Activated B cell treated with CpG ODN at 0.5 μM for 24 hours (primary cell): ENCODE measurements around the gene GCNT1. TPM values are rescaled to one million over a fixed set of nuclear protein-coding genes. Genes with fewer than 3 reads are reported as not detected.
"Not testable (repeated sequence)": the region's sequence is repeated elsewhere in the genome, so short reads cannot be mapped to it uniquely, and the experiment has no call there.

ENCODE experiments used
- ATAC-seq: fragments of 200-7000 bp; cut with Tn5 transposase; one replicate; pipeline ENCODE4 v1.10.0; 2021; ENCODE audit warnings: low read depth, mild to moderate bottlenecking, moderate library complexity
- CTCF ChIA-PET: fragments of 350-600 bp; sonication (Branson Sonifier 250); formaldehyde crosslinking; loops from one replicate; lab custom pipeline; 2021; ENCODE audit warnings: antibody characterized with exemption; lab: Charles Lee
- POLR2A ChIA-PET: fragments of 350-600 bp; sonication (Branson Sonifier 250); formaldehyde crosslinking; loops from one replicate; lab custom pipeline; 2021; ENCODE audit warnings: antibody characterized with exemption; lab: Charles Lee
- DNase-seq: peaks from one replicate; pipeline ENCODE4 v3.0.0; 2022
- H3K27ac Mint-ChIP-seq: one replicate; pipeline ENCODE4 v1.8.0; 2020; ENCODE audit warnings: mixed read lengths
- H3K27me3 Mint-ChIP-seq: one replicate; pipeline ENCODE4 v1.8.0; 2021; ENCODE audit warnings: mixed read lengths
- H3K36me3 Mint-ChIP-seq: one replicate; pipeline ENCODE4 v1.8.0; 2021; ENCODE audit warnings: low read depth, mixed read lengths
- H3K4me1 Mint-ChIP-seq: one replicate; pipeline ENCODE4 v1.8.0; 2021; ENCODE audit warnings: mixed read lengths
- H3K4me3 Mint-ChIP-seq: one replicate; pipeline ENCODE4 v1.8.0; 2020; ENCODE audit warnings: mild to moderate bottlenecking, mixed read lengths
- H3K9me3 Mint-ChIP-seq: one replicate; pipeline ENCODE4 v1.8.0; 2020; ENCODE audit warnings: mixed read lengths
- intact Hi-C: fragments of 100-400 bp; cut with micrococcal nuclease; formaldehyde crosslinking; loops from one replicate; pipeline ENCODE4 v1.15.1; 2024
- total RNA-seq: library from RNA; stranded (reverse); gene quantifications from 2 replicates; pipeline ENCODE4 v1.2.3, GENCODE V29; 2022
- TF ChIP-seq, protein P1 (sequence below): fragments of 200-600 bp; IDR thresholded peaks from one replicate; pipeline ENCODE4 v1.8.0; 2022; ENCODE audit warnings: antibody characterized with exemption, mild to moderate bottlenecking

Gene GCNT1
- total RNA-seq, 1 donor from 2014 or later, result 10.6 TPM

DNA sequence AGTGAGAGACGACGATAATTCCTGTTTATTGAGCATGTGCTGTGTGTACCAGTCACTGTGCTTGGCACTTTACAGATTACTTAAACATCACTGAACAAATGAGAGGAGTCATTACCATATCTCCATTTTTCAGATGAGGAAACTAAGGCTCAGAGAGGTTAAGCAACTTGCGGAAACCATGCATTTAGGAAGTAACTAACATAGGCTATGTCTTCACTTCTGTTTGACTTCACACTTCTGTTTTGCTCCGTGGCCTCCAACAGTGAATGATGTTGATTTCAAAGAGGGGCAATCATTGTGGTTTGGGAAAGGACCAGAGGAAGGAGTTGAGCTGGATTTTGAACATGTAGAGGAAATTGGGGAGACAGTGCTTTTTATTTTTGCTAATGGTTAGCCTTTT is 16.7 kb downstream of the GCNT1 start:
- H3K4me3 Mint-ChIP-seq, result no peak overlapping the region
- CTCF ChIA-PET, result no interaction called here
- ATAC-seq (no peak), DNase-seq (no peak)
- no peaks in the 10 kb centered on the region for H3K9me3 Mint-ChIP-seq
- peaks cover 5% of the 10 kb centered on the region for H3K27me3 Mint-ChIP-seq
- no peak overlapping the region for H3K27ac Mint-ChIP-seq
- POLR2A ChIA-PET, result no interaction called here
- intact Hi-C loops, result no loop called here
- H3K36me3 Mint-ChIP-seq, result peaks cover 10% of the 10 kb centered on the region
- TF ChIP-seq, protein P1, sequence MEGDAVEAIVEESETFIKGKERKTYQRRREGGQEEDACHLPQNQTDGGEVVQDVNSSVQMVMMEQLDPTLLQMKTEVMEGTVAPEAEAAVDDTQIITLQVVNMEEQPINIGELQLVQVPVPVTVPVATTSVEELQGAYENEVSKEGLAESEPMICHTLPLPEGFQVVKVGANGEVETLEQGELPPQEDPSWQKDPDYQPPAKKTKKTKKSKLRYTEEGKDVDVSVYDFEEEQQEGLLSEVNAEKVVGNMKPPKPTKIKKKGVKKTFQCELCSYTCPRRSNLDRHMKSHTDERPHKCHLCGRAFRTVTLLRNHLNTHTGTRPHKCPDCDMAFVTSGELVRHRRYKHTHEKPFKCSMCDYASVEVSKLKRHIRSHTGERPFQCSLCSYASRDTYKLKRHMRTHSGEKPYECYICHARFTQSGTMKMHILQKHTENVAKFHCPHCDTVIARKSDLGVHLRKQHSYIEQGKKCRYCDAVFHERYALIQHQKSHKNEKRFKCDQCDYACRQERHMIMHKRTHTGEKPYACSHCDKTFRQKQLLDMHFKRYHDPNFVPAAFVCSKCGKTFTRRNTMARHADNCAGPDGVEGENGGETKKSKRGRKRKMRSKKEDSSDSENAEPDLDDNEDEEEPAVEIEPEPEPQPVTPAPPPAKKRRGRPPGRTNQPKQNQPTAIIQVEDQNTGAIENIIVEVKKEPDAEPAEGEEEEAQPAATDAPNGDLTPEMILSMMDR, result no peak
- H3K4me1 Mint-ChIP-seq, result peaks cover 67% of the 10 kb centered on the region

DNA sequence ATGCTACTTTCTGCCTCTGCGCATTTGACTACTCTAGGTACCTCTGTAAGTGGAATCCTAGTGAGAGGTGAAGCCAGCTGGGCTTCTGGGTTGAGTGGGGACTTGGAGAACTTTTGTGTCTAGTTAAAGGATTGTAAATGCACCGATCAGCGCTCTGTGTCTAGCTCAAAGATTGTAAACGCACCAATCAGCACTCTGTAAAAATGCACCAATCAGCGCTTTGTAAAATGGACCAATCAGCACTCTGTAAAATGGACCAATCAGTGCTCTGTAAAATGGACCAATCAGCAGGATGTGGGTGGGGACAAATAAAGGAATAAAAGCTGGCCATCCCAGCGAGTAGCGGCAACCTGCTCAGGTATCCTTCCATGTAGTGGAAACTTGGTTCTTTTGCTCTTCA is 18.8 kb downstream of the GCNT1 start:
- ChIA-PET POLR2A (interaction anchor here (1.2 kb wide), 1 partner anchor 17 kb away, joined by 3 read pairs; no protein-coding TSS in a partner anchor), CTCF (interaction anchor here (1.4 kb wide), 1 partner anchor 9 kb away, joined by 3 read pairs; no protein-coding TSS in a partner anchor)
- H3K27me3 Mint-ChIP-seq, H3K9me3 Mint-ChIP-seq, H3K36me3 Mint-ChIP-seq, ATAC-seq, DNase-seq, H3K27ac Mint-ChIP-seq, H3K4me3 Mint-ChIP-seq, intact Hi-C loops: not testable (repeated sequence)
- H3K4me1 Mint-ChIP-seq, result peaks cover 45% of the 10 kb centered on the region

DNA sequence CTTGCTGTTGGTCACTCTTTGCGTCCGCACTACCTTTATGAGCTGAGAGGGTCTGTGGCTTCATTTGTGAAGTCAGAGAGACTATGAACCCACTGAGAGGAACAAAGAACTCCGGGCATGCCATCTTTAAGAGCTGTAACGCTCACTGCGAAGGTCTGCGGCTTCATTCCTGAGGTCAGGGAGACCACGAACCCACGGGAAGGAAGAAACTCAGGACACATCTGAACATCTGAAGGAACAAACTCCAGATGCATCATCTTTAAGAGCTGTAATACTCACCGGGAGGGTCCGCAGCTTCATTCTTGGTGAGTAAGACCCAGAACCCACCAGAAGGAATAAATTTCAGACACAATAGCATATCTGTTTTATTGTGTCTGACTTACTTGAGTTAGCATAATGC is 19.2 kb downstream of the GCNT1 start:
- POLR2A ChIA-PET, result no interaction called here
- Mint-ChIP-seq H3K4me3 (no peak overlapping the region), H3K4me1 (peaks cover 41% of the 10 kb centered on the region), H3K36me3 (peaks cover 10% of the 10 kb centered on the region), H3K9me3 (no peaks in the 10 kb centered on the region), H3K27ac (no peak overlapping the region), H3K27me3 (peaks cover 3% of the 10 kb centered on the region)
- intact Hi-C loops, result no loop called here
- ATAC-seq (no peak), DNase-seq (no peak)
- TF ChIP-seq, protein P1, result no peak
- CTCF ChIA-PET, result interaction anchor here (1.4 kb wide), 1 partner anchor 8 kb away, joined by 3 read pairs; no protein-coding TSS in a partner anchor

DNA sequence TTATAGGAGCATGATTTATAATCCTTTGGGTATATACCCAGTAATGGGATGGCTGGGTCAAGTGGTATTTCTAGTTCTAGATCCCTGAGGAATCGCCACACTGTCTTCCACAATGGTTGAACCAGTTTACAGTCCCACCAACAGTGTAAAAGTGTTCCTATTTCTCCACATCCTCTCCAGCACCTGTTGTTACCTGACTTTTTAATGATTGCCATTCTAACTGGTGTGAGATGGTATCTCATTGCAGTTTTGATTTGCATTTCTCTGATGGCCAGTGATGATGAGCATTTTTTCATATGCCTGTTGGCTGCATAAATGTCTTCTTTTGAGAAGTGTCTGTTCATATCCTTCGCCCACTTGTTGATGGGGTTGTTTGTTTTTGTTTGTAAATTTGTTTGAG is 20.4 kb downstream of the GCNT1 start:
- DNase-seq, H3K27ac Mint-ChIP-seq, H3K4me3 Mint-ChIP-seq, intact Hi-C loops, ATAC-seq, H3K36me3 Mint-ChIP-seq, CTCF ChIA-PET, H3K9me3 Mint-ChIP-seq, H3K27me3 Mint-ChIP-seq, POLR2A ChIA-PET: not testable (repeated sequence)
- peaks cover 39% of the 10 kb centered on the region for H3K4me1 Mint-ChIP-seq

DNA sequence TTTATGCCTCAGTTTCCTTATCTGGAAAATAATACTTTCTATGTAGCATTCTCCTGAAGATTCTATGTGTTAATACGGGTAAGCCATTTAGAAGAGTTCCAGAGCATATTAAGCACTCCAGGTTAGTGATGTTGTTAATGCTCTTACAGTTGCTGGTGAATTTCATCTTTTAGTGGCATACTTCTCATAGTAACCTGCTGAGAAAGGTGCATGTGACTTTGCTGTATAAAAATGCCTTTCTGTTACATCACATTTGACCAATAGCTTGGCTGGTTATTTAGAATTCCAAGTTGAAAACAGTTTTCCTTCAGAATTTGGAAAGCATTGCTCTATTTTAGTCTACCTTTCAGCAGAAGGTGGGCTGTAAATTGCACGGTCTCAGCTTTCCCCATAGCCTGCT is 27.2 kb downstream of the GCNT1 start:
- Mint-ChIP-seq H3K4me1 (peaks cover 56% of the 10 kb centered on the region), H3K4me3 (no peak overlapping the region), H3K9me3 (no peaks in the 10 kb centered on the region), H3K27ac (no peak overlapping the region), H3K36me3 (peaks cover 7% of the 10 kb centered on the region), H3K27me3 (no peaks in the 10 kb centered on the region)
- ATAC-seq (no peak), DNase-seq (no peak)
- TF ChIP-seq, protein P1, result no peak
- ChIA-PET POLR2A (no interaction called here), CTCF (interaction anchor here (1.0 to 1.2 kb wide), 2 partner anchors 8 to 27 kb away, joined by 3 read pairs; partner anchors contain the start of gene GCNT1)
- intact Hi-C loops, result no loop called here

DNA sequence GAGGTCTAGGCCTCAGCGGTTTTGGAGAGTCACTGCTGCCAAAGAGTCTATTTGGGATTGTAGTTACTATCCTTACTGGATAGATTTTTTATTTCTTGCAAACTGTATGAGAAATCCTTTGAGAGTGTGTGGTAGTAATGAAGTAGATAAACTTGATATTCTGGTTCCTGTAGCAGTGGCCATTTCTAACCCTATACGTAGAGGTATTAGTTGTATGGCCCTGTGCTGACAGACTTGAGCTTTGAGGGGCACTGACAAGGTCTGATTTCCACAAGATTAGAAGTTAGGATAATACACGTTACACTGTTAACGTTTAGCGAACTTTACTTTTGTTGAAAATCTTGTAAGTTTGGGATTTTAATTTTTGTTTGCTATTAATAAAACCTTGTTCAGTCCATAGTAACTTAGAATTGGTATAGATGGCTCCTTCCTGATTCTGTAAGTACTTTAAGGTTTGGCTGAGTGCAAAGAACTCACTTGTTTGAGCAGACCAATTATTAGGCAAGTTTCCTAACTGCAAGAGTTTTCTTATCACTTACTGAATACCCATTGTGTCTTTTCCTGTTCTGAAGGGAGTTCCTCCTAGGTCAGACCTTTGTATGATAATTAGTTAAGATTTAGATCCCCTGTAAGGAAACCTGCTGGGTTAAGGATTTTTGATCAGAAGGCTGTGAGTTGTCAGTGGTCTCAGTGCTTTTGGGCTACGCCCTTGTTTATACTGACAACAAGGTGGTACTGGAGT is 31.4 kb downstream of the GCNT1 start:
- H3K4me3 Mint-ChIP-seq, result no peak overlapping the region
- intact Hi-C loops, result loop anchor here (2.0 to 5.0 kb wide), 2 partner anchors 18 to 33 kb away; partner anchors contain the start of gene GCNT1
- DNase-seq (no peak), ATAC-seq (no peak)
- peaks cover 4% of the 10 kb centered on the region for H3K9me3 Mint-ChIP-seq
- CTCF ChIA-PET, result no interaction called here
- H3K27me3 Mint-ChIP-seq, result no peaks in the 10 kb centered on the region
- TF ChIP-seq, protein P1, result no peak
- POLR2A ChIA-PET, result no interaction called here
- H3K27ac Mint-ChIP-seq, result no peak overlapping the region
- peaks cover 56% of the 10 kb centered on the region for H3K4me1 Mint-ChIP-seq
- peaks cover 8% of the 10 kb centered on the region for H3K36me3 Mint-ChIP-seq

DNA sequence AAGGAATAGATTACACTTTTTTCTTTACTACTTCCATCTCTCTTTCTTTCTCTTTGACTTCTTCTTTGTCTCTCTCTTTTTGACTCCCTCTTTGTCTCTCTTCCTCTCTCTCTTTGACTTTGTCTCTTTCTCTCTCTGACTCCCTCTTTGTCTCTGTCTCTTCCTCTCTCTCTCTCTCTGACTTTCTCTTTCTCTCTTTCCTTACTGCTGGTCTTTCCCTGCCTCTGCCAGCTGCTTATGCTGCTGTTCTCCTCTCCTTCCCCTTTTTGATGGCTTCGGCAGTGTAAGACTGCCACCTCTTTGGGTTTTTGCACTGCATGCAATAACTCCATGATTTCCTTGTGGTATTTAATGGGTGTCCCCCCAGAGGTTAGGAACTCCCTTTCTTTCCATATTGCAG is 32.1 kb downstream of the GCNT1 start:
- H3K9me3 Mint-ChIP-seq, ATAC-seq, H3K36me3 Mint-ChIP-seq, H3K27me3 Mint-ChIP-seq, DNase-seq, POLR2A ChIA-PET: not testable (repeated sequence)
- peak overlapping the region; percentile 21 for H3K27ac Mint-ChIP-seq
- intact Hi-C loops, result loop anchor here (2.0 to 5.0 kb wide), 2 partner anchors 18 to 34 kb away; partner anchors contain the start of gene GCNT1
- peak overlapping the region; percentile 24 for H3K4me3 Mint-ChIP-seq
- CTCF ChIA-PET, result interaction anchor here (0.7 kb wide), 1 partner anchor 32 kb away, joined by 4 read pairs; the partner anchor contains the start of gene GCNT1
- peaks cover 53% of the 10 kb centered on the region for H3K4me1 Mint-ChIP-seq

DNA sequence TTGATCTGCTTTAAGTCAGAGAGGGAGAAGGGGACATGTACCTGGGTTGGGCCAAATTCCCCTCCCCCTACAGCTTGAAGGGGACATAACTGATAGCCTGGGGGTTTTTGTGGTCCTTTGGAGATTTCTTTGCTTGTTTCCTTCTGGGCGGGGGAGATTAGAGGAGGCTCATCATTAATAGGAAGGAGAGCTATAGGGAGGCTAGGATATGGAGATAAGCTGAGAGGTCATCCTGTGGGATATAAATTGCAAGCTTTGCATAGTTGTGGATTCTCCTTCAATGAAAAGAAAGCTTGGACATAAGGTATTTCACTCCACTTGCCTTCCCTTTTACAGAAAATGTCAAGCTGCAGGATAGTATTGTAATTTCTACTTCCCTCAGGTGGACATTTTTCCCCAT is 34.5 kb downstream of the GCNT1 start:
- not testable (repeated sequence) for H3K27ac Mint-ChIP-seq

More for the DNA sequence above, 34.5 kb downstream of the GCNT1 start:
- H3K27me3 Mint-ChIP-seq, POLR2A ChIA-PET, H3K36me3 Mint-ChIP-seq, ATAC-seq, H3K4me3 Mint-ChIP-seq, H3K9me3 Mint-ChIP-seq, CTCF ChIA-PET, DNase-seq: not testable (repeated sequence)
- peaks cover 30% of the 10 kb centered on the region for H3K4me1 Mint-ChIP-seq
- intact Hi-C loops, result loop anchor here (5.0 kb wide), 1 partner anchor 36 kb away; the partner anchor contains the start of gene GCNT1
